IMR-90 (cell line): ENCODE results near the gene ASPG. TPM values are rescaled to one million over a fixed set of nuclear protein-coding genes. Genes with fewer than 3 reads are reported as not detected.

Source experiments
- ATAC-seq: fragments of 200-7000 bp; cut with Tn5 transposase; 2 replicates; pipeline ENCODE4 v1.9.1; 2020; ENCODE audit warnings: low read depth, mild to moderate bottlenecking, moderate library complexity
- BruUV-seq: library from RNA; stranded (reverse); fragments of 400-500 nt; replicated peaks from 2 replicates; lab custom pipeline; 2021; lab: Mats Ljungman, UMichigan
- CTCF ChIA-PET: fragments of 300-600 bp; formaldehyde crosslinking; extraction: SDS; loops from one replicate; lab custom pipeline; 2021; ENCODE audit warnings: antibody characterized with exemption; lab: Yijun Ruan, JAX
- POLR2A ChIA-PET: fragments of 300-600 bp; sonication (Branson Sonifier 250); formaldehyde crosslinking; loops from one replicate; lab custom pipeline; 2022; ENCODE audit warnings: antibody characterized with exemption; ENCODE audit not compliant: unreplicated experiment; lab: Charles Lee
- DNase-seq: peaks from one replicate; pipeline ENCODE4 v3.0.0; 2013
- H2AFZ ChIP-seq: replicated peaks from 2 replicates; pipeline ENCODE3; 2013; ENCODE audit warnings: low read length, mild to moderate bottlenecking; ENCODE audit not compliant: poor library complexity
- H2AK5ac ChIP-seq: 2 replicates; pipeline ENCODE4 v1.6.1; 2013; ENCODE audit warnings: low read depth, low read length, inconsistent platforms
- H2AK9ac ChIP-seq: replicated peaks from 2 replicates; pipeline ENCODE3; 2013; ENCODE audit warnings: mild to moderate bottlenecking, low read depth, low read length, moderate library complexity; ENCODE audit not compliant: poor library complexity
- H2BK120ac ChIP-seq: 2 replicates; pipeline ENCODE4 v1.6.1; 2013; ENCODE audit warnings: low read depth, low read length, inconsistent platforms
- H2BK15ac ChIP-seq: 3 replicates; pipeline ENCODE4 v1.6.1; 2013; ENCODE audit warnings: low read depth, low read length, inconsistent platforms
- H2BK20ac ChIP-seq: 2 replicates; pipeline ENCODE4 v1.6.1; 2013; ENCODE audit warnings: low read depth, mild to moderate bottlenecking, inconsistent platforms, low read length, moderate library complexity
- H2BK5ac ChIP-seq: 2 replicates; pipeline ENCODE4 v1.6.1; 2013; ENCODE audit warnings: mild to moderate bottlenecking, low read depth, low read length, inconsistent platforms; ENCODE audit not compliant: poor library complexity, severe bottlenecking
- H3K14ac ChIP-seq: replicated peaks from 2 replicates; pipeline ENCODE4 v1.6.1; 2013; ENCODE audit warnings: low read depth, low read length, inconsistent platforms
- H3K18ac ChIP-seq: 2 replicates; pipeline ENCODE4 v1.6.1; 2013; ENCODE audit warnings: low read depth, low read length, control low read depth
- H3K23ac ChIP-seq: 2 replicates; pipeline ENCODE4 v1.6.1; 2013; ENCODE audit warnings: low read depth, low read length, inconsistent platforms
- H3K27ac ChIP-seq: 2 replicates; pipeline ENCODE4 v1.5.1; 2013; ENCODE audit warnings: mild to moderate bottlenecking, control low read depth, low read length; ENCODE audit not compliant: insufficient read depth
- H3K27me3 ChIP-seq: 2 replicates; pipeline ENCODE4 v1.6.1; 2013; ENCODE audit warnings: low read length; ENCODE audit not compliant: control insufficient read depth, insufficient read depth
- H3K36me3 ChIP-seq: 2 replicates; pipeline ENCODE4 v1.6.1; 2013; ENCODE audit warnings: low read length, mixed read lengths; ENCODE audit not compliant: control insufficient read depth, insufficient read depth
- H3K4ac ChIP-seq: 2 replicates; pipeline ENCODE4 v1.6.1; 2013; ENCODE audit warnings: low read depth, low read length, inconsistent platforms
- H3K4me1 ChIP-seq: 2 replicates; pipeline ENCODE4 v1.6.1; 2013; ENCODE audit warnings: low read length, mixed read lengths; ENCODE audit not compliant: control insufficient read depth, insufficient read depth
- H3K4me2 ChIP-seq: 2 replicates; pipeline ENCODE4 v1.6.1; 2013; ENCODE audit warnings: low read depth, mild to moderate bottlenecking, control low read depth, low read length, moderate library complexity
- H3K4me3 ChIP-seq: 2 replicates; pipeline ENCODE4 v1.5.1; 2013; ENCODE audit warnings: low read depth, mild to moderate bottlenecking, control low read depth, low read length, moderate library complexity; ENCODE audit not compliant: insufficient read depth
- H3K56ac ChIP-seq: 2 replicates; pipeline ENCODE4 v1.6.1; 2013; ENCODE audit warnings: low read length, inconsistent platforms; ENCODE audit not compliant: insufficient read depth; ENCODE audit errors: extremely low read depth
- H3K79me1 ChIP-seq, 2 experiments: 2 replicates each; pipeline ENCODE4 v1.6.1; 2013; ENCODE audit warnings: low read length in 2 of 2, inconsistent platforms in 1 of 2, low read depth in 1 of 2
- H3K9ac ChIP-seq: 2 replicates; pipeline ENCODE4 v1.6.1; 2013; ENCODE audit warnings: low read depth, low read length, control low read depth
- H3K9me1 ChIP-seq: 2 replicates; pipeline ENCODE4 v1.6.1; 2013; ENCODE audit warnings: low read length, inconsistent platforms; ENCODE audit not compliant: insufficient read depth
- H3K9me3 ChIP-seq: 2 replicates; pipeline ENCODE4 v1.6.1; 2013; ENCODE audit warnings: low read length; ENCODE audit not compliant: control insufficient read depth, insufficient read depth
- H4K20me1 ChIP-seq: 2 replicates; pipeline ENCODE4 v1.6.1; 2013; ENCODE audit warnings: low read length, inconsistent platforms; ENCODE audit not compliant: insufficient read depth
- H4K5ac ChIP-seq: 2 replicates; pipeline ENCODE4 v1.6.1; 2013; ENCODE audit warnings: mild to moderate bottlenecking, low read depth, low read length, control low read depth
- H4K8ac ChIP-seq, 2 experiments: 2 replicates each; pipeline ENCODE4 v1.6.1; 2013; ENCODE audit warnings: low read depth in 2 of 2, low read length in 2 of 2, control low read depth in 1 of 2, inconsistent platforms in 1 of 2
- H4K91ac ChIP-seq: 2 replicates; pipeline ENCODE4 v1.6.1; 2013; ENCODE audit warnings: low read depth, low read length, inconsistent platforms; ENCODE audit not compliant: insufficient read depth
- BHLHE40 ChIP-seq: fragments of 150-350 bp; IDR thresholded peaks from 2 replicates; pipeline ENCODE4 v1.6.1; 2016; ENCODE audit warnings: mild to moderate bottlenecking, low read depth, low read length
- CEBPB ChIP-seq: IDR thresholded peaks from 2 replicates; pipeline ENCODE4 v1.6.1; 2012; ENCODE audit warnings: low read depth, low read length, improper control_type of control experiment
- FOS ChIP-seq: fragments of 150-350 bp; IDR thresholded peaks from 2 replicates; pipeline ENCODE4 v1.6.1; 2016; ENCODE audit warnings: low read depth, low read length
- MAZ ChIP-seq: IDR thresholded peaks from 2 replicates; pipeline ENCODE4 v1.6.1; 2012; ENCODE audit warnings: low read depth, mild to moderate bottlenecking, low read length, improper control_type of control experiment, moderate library complexity, borderline replicate concordance
- MXI1 ChIP-seq: IDR thresholded peaks from 2 replicates; pipeline ENCODE4 v1.6.1; 2012; ENCODE audit warnings: low read depth, mild to moderate bottlenecking, low read length, moderate library complexity, borderline replicate concordance
- RCOR1 ChIP-seq: IDR thresholded peaks from 2 replicates; pipeline ENCODE4 v1.6.1; 2012; ENCODE audit warnings: mild to moderate bottlenecking, low read length, improper control_type of control experiment; ENCODE audit not compliant: insufficient replicate concordance
- SMC3 ChIP-seq: fragments of 150-350 bp; IDR thresholded peaks from 2 replicates; pipeline ENCODE4 v1.6.1; 2016; ENCODE audit warnings: low read depth, mild to moderate bottlenecking, antibody characterized with exemption, low read length, moderate library complexity
- WGBS, 2 experiments: methylation state at CpG; one replicate each; pipeline versions ENCODE4 v1.1.5 to v1.1.7; 2013; ENCODE audit warnings: missing lambda C conversion rate in 2 of 2; ENCODE audit not compliant: insufficient read length in 1 of 2; ENCODE audit errors: extremely low coverage in 2 of 2; 5-methylcytosine and 5-hydroxymethylcytosine counted together
- dilution Hi-C: fragments of 300-500 bp; cut with HindIII; formaldehyde crosslinking; loops from one replicate; pipeline ENCODE4 v1.14.3; 2018; ENCODE audit warnings: low sequenced_read_pairs; ENCODE audit not compliant: unreplicated experiment
- in situ Hi-C: fragments of 300-500 bp; cut with MboI; formaldehyde crosslinking; loops from 3 replicates; pipeline ENCODE4 v1.14.3; 2019; ENCODE audit warnings: low sequenced_read_pairs, inconsistent platforms, mixed read lengths
- intact Hi-C: fragments of 100-400 bp; cut with micrococcal nuclease; formaldehyde crosslinking; loops from 2 replicates; pipeline ENCODE4 v1.10.0; 2022
- polyA plus RNA-seq, 3 experiments: library from polyadenylated mRNA; depleted of rRNA; stranded (reverse); fragments of >200 nt; gene quantifications; 2 replicates each; pipeline ENCODE4 v1.2.3, GENCODE V29; 2012; ENCODE audit warnings: low replicate concordance in 1 of 3
- total RNA-seq: library from RNA; depleted of rRNA; stranded (reverse); fragments of >200 nt; gene quantifications from 2 replicates; pipeline ENCODE4 v1.2.3, GENCODE V29; 2012
- TF ChIP-seq, protein P1 (sequence below): fragments of 150-350 bp; IDR thresholded peaks from 2 replicates; pipeline ENCODE4 v1.6.1; 2016; ENCODE audit warnings: low read depth, mild to moderate bottlenecking, low read length, moderate library complexity, borderline replicate concordance
- TF ChIP-seq, protein P2 (sequence below): fragments of 150-350 bp; IDR thresholded peaks from 2 replicates; pipeline ENCODE4 v1.6.1; 2017; ENCODE audit warnings: mild to moderate bottlenecking, antibody characterized with exemption, low read length, low read depth

ASPG gene
- total and polyA plus RNA-seq, 2 of the 4 experiments (the other 2 are of a cell fraction) = not detected

DNA sequence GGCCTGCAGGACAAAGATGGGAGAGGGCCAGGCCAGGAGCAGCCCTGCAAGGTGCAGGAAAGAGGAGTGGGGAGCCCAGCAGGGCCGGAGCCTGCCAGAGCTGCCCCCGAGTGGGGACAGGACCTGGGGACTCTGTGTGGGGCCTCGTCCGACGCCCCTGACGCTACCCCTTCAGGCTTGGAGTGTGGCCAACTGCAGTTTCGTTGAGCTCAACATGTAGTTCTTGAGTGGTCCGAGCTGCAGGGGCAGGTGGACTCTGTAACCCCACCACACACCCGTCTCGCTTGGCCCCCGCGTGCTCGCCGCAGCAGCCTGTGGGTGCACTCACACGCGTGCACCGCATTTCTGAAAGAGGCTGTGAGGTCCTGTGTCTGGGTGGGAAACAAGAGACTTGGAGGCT lies 2.0 kb downstream of the ASPG start (continued):
- no peak for TF ChIP-seq MAZ
- no peak for TF ChIP-seq CEBPB
- no peak for TF ChIP-seq MXI1

DNA sequence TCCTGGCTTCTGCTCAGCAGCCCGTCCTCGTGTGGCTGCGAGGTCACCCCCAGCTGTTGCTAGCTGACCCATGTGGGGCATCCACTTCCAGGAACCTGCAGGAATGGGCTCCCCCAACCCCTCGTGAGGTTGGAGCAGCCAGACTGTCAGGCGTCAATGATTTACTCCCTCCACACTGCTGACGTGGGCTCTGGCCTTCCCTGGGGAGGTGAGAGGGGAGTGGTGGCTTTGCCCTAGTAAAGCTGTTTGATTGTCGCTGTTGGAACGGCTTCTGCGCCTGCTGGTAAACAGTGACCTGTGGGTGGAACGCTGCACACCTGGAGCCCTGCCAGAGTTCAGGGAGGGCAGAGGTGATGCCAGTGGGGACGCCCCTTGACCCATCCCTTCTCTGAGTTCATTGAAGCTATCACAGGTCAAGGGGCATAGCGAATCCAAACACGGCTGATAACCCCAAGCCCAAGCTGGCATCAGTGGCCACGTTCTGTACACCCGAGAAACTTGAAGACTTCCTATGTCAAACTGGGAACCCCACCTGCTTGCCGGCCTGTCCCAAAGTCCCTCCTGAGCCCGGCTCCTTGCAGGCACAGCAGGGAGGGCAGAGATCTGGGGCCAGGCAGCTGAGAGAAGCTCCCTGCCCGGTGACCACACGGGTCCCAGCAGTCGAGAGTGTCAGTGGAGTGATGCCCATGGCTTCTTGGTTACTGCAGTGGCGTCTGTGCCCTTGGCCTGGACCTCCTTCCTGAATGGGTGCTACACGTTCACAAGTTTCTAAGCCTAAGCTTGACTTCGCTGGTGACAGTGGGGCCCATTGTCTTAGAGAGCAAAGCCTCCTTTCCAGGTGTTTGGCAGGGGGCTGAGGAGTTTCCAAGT lies 2.7 kb downstream of the ASPG start:
- dilution Hi-C loops = no loop called here

More for the DNA sequence above, 2.7 kb downstream of the ASPG start:
- no peaks in the 10 kb centered on the region for H4K20me1 ChIP-seq
- no peak overlapping the region for H3K18ac ChIP-seq
- no peak overlapping the region for H3K4ac ChIP-seq
- H3K4me1 ChIP-seq = no peaks in the 10 kb centered on the region
- no peak overlapping the region for H2BK20ac ChIP-seq
- no peak overlapping the region for H3K4me2 ChIP-seq
- no peak overlapping the region for H4K5ac ChIP-seq
- DNase-seq (no peak), ATAC-seq (no peak)
- peaks cover 3% of the 10 kb centered on the region for H3K27me3 ChIP-seq
- H3K27ac ChIP-seq = no peak overlapping the region
- H4K8ac ChIP-seq = no peak overlapping the region
- H2AFZ ChIP-seq = no peak overlapping the region
- H3K9ac ChIP-seq = no peak overlapping the region
- no peaks in the 10 kb centered on the region for H3K79me1 ChIP-seq
- in situ Hi-C loops (loop anchor here (25.0 kb wide), 2 partner anchors 474 to 549 kb away; no protein-coding TSS in a partner anchor), intact Hi-C loops (no loop called here)
- no peak overlapping the region for H2AK9ac ChIP-seq
- no peak overlapping the region for H3K4me3 ChIP-seq
- H2AK5ac ChIP-seq = no peak overlapping the region
- H3K14ac ChIP-seq = no peak overlapping the region
- TF ChIP-seq MXI1 (no peak), FOS (no peak), CEBPB (no peak), BHLHE40 (no peak), RCOR1 (no peak), SMC3 (no peak)
- TF ChIP-seq, protein P1, sequence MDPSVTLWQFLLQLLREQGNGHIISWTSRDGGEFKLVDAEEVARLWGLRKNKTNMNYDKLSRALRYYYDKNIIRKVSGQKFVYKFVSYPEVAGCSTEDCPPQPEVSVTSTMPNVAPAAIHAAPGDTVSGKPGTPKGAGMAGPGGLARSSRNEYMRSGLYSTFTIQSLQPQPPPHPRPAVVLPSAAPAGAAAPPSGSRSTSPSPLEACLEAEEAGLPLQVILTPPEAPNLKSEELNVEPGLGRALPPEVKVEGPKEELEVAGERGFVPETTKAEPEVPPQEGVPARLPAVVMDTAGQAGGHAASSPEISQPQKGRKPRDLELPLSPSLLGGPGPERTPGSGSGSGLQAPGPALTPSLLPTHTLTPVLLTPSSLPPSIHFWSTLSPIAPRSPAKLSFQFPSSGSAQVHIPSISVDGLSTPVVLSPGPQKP = no peak
- TF ChIP-seq, protein P2, sequence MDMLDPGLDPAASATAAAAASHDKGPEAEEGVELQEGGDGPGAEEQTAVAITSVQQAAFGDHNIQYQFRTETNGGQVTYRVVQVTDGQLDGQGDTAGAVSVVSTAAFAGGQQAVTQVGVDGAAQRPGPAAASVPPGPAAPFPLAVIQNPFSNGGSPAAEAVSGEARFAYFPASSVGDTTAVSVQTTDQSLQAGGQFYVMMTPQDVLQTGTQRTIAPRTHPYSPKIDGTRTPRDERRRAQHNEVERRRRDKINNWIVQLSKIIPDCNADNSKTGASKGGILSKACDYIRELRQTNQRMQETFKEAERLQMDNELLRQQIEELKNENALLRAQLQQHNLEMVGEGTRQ = no peak
- BruUV-seq = no TSS peak
- no peak overlapping the region for H3K56ac ChIP-seq
- H2BK120ac ChIP-seq = no peak overlapping the region
- no peaks in the 10 kb centered on the region for H3K9me3 ChIP-seq
- no peak overlapping the region for H3K23ac ChIP-seq
- H2BK5ac ChIP-seq = no peak overlapping the region
- POLR2A ChIA-PET = no interaction called here
- H2BK15ac ChIP-seq = no peak overlapping the region
- no peaks in the 10 kb centered on the region for H3K36me3 ChIP-seq
- WGBS, 2 experiments = 48% methylated on average over 16 of the region's 23 CpGs; no CpG with 5 or more reads in 1 of the 2 experiments
- CTCF ChIA-PET = interaction anchor here (1.5 kb wide), 1 partner anchor 10 kb away, joined by 7 read pairs; no protein-coding TSS in a partner anchor
- H3K9me1 ChIP-seq = no peaks in the 10 kb centered on the region
- no peak overlapping the region for H4K91ac ChIP-seq
